Retinal pigment epithelial cell (primary cell): ENCODE measurements around the gene RARS1.

Source experiments
- DNase-seq: peaks from one replicate; pipeline ENCODE4 v3.0.0-alpha.2; 2010; ENCODE audit warnings: low read depth
- H3K4me3 ChIP-seq: 2 replicates; pipeline ENCODE4 v1.5.1; 2011; ENCODE audit warnings: mild to moderate bottlenecking, low read length, control low read depth, moderate library complexity
- CTCF ChIP-seq: conservative IDR thresholded peaks from 2 replicates; pipeline ENCODE4 v1.5.1; 2011; ENCODE audit warnings: low read depth, low read length, control low read depth, inconsistent platforms

The RARS1 gene

GRCh38 chr5:168552146-168552545 lies 65.9 kb downstream of the RARS1 start:
- H3K4me3 ChIP-seq = no peak overlapping the region
- DNase-seq = peak; percentile 100
- TF ChIP-seq CTCF = no peak

- no peak overlapping the region for H3K4me3 ChIP-seq
- DNase-seq = no peak
- TF ChIP-seq CTCF = no peak
These were observed 67.3 kb downstream of the RARS1 start for GRCh38 chr5:168553377-168554130.

GRCh38 chr5:168557389-168557788 lies 71.1 kb downstream of the RARS1 start:
- no peak overlapping the region for H3K4me3 ChIP-seq
- no peak for DNase-seq
- TF ChIP-seq CTCF = no peak

- no peak overlapping the region for H3K4me3 ChIP-seq
- no peak for TF ChIP-seq CTCF
- DNase-seq = no peak
These were observed 76.0 kb downstream of the RARS1 start for GRCh38 chr5:168562279-168562678.

GRCh38 chr5:168563959-168564358 lies 77.7 kb downstream of the RARS1 start:
- TF ChIP-seq CTCF = no peak

GRCh38 chr5:168568738-168569137 lies 82.5 kb downstream of the RARS1 start:
- no peak for DNase-seq
- H3K4me3 ChIP-seq = no peak overlapping the region
- TF ChIP-seq CTCF = no peak

More at GRCh38 chr5:168563959-168564358, 77.7 kb downstream of the RARS1 start:
- H3K4me3 ChIP-seq = no peak overlapping the region
- no peak for DNase-seq
